Activated CD8-positive, alpha-beta memory T cell treated with anti-CD3 and anti-CD28 coated beads, Interleukin-2, amount 50 U/mL, for 24 hours (primary cell): ENCODE results near the gene PNLDC1.
"Not testable (repeated sequence)": the region's sequence is repeated elsewhere in the genome, so short reads cannot be mapped to it uniquely, and the experiment has no call there.

Experiments
- DNase-seq: peaks from one replicate; pipeline ENCODE4 v3.0.0-alpha.2; 2020; ENCODE audit errors: extremely low read depth

PNLDC1 gene

DNA sequence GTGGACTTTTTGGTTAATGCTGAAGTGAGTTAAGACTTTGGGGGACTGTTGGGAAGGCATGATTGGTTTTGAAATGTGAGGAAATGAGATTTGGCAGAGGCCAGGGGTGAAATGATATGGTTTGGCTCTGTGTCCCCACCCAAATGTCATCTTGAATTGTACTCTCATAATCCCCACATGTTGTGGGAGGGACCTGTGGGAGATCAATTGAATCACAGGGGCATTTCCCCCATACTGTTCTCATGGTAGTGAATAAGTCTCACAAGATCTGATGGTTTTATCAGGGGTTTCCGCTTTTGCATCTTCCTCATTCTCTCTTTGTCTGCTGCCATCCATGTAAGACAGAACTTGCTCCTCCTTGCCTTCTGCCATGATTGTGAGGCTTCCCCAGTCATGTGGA lies 49.8 kb downstream of the PNLDC1 start:
- not testable (repeated sequence) for DNase-seq

DNA sequence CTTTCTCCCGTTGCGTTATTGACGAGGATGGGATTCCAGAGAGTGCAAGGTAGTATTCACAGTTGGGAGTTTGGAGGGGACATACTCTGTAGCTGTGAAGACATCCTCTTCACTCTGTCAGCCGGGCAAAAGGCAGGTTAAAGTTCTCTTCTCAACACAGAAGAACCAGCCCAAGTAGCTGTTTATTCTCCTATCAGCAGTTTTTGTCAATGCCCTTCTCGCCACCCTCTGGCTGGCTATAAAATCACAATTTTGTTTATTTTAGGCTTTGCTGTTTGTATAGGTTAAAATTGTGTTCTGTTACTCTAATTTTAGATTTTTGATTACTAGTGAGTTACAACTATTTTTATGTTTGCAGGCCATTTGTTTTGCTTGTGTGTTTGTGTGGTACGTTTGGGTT lies 52.8 kb downstream of the PNLDC1 start:
- no peak for DNase-seq

DNA sequence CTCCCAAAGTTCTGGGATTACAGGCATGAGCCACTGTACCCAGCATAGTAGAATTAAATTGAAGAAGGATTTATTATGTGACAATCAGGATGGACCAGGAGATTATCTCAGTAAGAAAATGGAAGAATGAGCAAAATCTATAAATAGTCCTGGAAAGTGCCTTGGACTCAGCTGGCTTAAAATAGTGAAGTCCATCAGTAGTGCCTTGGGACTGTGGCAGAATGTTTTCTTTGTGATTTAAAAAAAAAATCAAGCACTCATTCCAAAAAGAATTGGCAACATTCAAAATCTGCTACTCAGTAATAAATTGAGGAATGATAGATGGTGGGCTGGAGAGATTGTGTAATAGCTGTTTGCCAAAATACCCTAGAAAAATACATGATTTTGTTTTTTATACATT lies 53.7 kb downstream of the PNLDC1 start:
- DNase-seq = no peak

DNA sequence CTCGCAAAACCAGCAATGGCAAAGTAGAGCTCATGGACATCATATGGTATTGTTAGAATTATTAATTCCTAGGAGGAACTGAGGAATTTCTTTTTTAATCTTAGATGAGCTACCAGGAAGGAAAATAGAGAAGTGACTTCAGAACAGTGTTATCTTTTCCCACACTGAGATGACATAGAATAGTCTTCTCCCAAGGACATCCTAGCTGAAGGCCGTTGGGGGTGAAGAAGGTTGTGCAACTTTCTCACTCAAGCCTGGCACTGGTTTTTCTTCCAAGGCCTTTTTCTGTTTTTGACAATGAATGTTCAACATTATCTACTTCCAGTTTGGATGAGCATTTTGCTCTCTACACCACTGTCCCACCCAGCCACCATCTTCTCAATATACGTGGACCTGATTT lies 54.9 kb downstream of the PNLDC1 start:
- DNase-seq = no peak

DNA sequence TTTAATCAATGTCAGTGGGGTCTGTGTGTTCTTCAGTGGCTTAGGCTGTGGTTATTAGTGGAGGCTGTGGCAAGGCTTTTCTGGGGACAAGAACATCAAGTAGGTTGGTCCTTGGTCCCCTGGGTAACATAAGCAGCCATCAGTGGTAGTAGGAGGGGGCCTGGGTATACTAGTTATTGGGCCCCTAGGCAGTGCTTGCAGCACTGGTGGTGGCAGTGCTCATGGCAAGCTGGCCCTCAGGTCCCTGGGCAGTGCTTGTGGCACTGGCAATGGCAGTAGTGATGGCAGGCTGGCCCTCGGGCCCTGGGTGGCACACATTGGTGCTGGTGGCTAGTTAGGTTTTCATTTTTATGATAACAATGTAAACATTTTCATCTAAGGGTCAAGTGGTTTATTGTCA lies 58.2 kb downstream of the PNLDC1 start:
- no peak for DNase-seq

DNA sequence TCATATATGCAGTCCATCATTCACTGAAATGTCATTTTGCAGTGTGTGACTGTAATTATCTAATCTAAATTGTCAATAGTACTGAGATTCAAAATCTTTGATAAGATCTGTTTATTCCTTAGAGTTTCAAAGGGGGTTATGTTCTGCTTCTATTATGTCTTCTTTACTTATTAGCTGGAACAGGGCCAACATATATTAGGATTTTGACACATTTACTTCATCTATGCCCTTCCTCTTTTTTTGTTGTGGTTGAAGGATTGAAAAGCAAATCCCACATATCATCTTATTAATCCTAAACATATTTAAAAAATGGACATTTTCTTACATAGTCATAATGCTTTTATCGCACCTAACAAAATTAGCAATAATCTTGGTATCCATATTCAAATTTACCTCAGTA lies 60.4 kb downstream of the PNLDC1 start:
- no peak for DNase-seq

DNA sequence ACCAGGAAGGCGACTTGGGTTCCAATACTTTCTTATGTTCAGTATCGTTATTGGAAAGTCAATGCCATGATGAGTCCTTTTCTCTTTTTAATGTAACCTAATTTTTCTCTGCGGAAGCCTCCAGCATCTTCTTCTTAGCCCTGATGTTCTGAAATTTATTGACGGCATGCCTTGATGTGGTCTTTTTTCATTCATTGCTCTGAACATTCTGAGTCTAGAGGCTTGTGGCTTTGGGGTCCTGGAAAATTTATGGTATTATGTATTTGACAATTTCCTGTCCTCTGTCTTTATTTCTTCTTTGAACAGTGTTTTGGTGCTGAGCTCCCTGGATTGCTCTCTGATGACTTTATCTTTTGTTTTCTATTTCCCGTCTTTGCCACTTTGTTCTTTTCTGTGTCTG lies 62.0 kb downstream of the PNLDC1 start:
- DNase-seq = no peak

DNA sequence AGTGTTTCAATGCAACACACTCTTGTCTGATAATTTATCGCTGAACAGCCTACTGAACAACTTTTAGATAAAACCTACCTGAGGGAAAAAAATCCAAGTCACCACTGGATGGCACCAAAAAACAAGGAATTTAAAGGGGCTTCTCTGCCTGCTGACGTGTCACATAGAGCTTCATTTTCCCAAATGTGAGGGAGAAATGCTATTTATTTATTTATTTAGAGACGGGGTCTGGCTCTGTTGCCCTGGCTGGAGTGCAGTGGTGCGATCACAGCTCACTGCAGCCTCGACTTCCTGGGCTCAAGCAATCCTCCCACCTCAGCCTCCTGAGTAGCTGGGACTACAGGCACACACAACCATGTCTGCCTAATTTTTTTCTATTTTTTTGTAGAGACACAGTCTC lies 63.3 kb downstream of the PNLDC1 start:
- peak; percentile 4 for DNase-seq

DNA sequence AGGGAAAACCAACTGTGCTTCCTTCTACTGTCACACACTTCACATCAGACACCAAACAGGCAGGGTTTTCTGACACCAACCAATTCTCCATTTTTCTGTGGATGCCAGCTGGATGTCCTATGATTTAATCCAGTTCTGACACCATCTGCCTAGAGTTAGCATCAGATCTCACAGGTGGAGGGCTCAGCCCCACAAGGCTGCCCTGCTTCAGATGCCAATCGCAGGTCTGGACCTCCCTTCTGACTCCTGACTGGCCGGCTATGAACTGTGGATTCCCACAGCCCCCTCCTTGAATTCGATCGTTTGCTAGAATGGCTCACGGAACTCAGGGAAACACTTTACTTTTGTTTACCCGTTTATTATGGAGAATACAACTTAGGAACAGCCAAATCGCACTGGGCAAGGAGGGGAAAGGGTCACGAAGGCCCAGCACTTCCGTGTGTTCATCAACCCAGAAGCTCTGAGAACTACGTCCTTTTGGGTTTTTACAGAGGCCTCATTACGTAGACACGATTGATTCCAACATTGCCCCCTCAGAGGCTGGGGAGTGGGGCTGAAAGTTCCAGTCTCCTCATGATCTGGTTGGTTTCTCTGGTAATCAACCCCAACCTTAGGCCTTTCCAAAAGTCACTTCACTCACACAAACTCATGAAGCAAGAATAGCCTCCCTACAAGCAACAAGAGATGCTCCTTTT lies 65.3 kb downstream of the PNLDC1 start:
- no peak for DNase-seq

DNA sequence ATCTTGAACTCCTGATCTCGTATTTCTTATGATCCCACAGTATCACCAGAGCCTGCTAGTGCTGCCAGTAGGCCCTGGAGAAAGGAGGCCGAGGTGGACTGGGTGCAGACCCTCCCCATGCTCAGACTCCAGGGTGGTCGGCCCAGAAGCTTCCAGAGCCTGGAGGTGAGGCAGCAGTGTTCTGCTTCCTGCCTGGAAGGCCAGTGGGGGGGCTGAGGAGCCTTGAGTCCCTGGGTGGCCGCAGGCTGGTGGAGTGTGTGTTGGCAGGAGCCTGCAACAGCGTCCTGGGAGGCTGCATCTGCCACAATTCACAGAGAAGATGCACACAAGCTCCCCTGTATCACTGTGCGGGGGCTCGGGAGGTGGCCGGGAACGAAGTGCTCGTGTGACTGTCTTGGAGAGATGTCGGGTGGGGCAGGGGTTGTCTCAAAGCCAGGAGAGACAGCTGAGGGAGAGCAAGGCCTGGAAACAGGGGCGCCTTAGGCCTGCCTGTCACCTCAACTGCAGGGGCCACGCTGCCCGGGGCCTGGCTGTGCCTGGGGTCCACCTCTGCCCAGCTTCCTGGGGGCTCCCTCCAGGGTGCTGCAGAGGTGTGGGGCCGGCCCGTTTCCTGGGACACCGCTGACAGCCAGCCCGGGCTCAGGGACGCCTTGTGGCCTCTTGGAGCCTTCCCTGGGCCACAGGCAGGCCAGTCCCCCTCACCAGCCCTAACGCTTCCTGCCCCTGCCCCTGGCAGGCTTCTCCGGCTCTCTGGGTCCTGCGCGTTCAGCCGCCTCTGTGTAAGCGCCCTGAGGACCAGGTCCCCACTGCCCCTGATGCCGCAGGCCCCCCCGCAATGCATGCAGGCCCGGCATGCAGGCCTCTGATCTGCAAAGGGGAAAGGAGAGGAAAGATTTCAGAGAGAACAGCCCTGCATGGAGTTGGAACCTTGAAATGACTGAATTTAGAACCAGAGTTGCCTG lies 66.5 kb downstream of the PNLDC1 start:
- no peak for DNase-seq
